Right lobe of liver (tissue), 6 donors: ENCODE data around the gene INPP5D. TPM values are rescaled to one million over a fixed set of nuclear protein-coding genes. Genes with fewer than 3 reads are reported as not detected.

Experiments
- ATAC-seq, 4 donors: fragments of 200-7000 bp; cut with Tn5 transposase; one replicate each; pipeline ENCODE4 v1.9.1; 2020; ENCODE audit warnings: mild to moderate bottlenecking in 4 of 4, moderate library complexity in 4 of 4
- DNase-seq, 3 donors: peaks; one replicate each; pipeline ENCODE4 v3.0.0-alpha.2; 2020
- H3K27ac ChIP-seq, 3 donors: fragments of 200-600 bp; one replicate each; pipeline ENCODE4 v1.8.0; 2022
- H3K27me3 ChIP-seq, 2 donors: fragments of 200-600 bp; one replicate each; pipeline ENCODE4 v1.8.0; 2022
- H3K36me3 ChIP-seq, 4 donors: fragments of 200-600 bp; sonication (generic) in 1 of 4; one replicate each; pipeline versions ENCODE4 v1.5.1 to v1.8.0; 2017 to 2022; ENCODE audit warnings: control low read depth in 1 of 4
- H3K4me1 ChIP-seq, 4 donors: fragments of 200-600 bp; sonication (generic) in 1 of 4; one replicate each; pipeline versions ENCODE4 v1.5.1 to v1.8.0; 2017 to 2022; ENCODE audit warnings: control low read depth in 1 of 4
- H3K4me3 ChIP-seq, 3 donors: fragments of 200-600 bp; one replicate each; pipeline ENCODE4 v1.8.0; 2022
- H3K9me3 ChIP-seq, 4 donors: fragments of 200-600 bp; sonication (generic) in 1 of 4; one replicate each; pipeline versions ENCODE4 v1.5.1 to v1.8.0; 2017 to 2022; ENCODE audit warnings: control low read depth in 1 of 4
- CTCF ChIP-seq, 4 donors: fragments of 200-600 bp in 3 of 4; fragments of 450-650 bp in 1 of 4; IDR thresholded peaks; one replicate each; pipeline versions ENCODE4 v1.5.1 to v1.8.0; 2016 to 2022; ENCODE audit warnings: antibody characterized with exemption in 4 of 4, mild to moderate bottlenecking in 2 of 4
- POLR2A ChIP-seq: fragments of 450-650 bp; IDR thresholded peaks from one replicate; pipeline ENCODE4 v1.6.1; 2017; ENCODE audit warnings: antibody characterized with exemption, mild to moderate bottlenecking
- WGBS: methylation state at CpG from one replicate; pipeline ENCODE4 v1.1.6; 2018; ENCODE audit warnings: low coverage, low lambda C conversion rate; ENCODE audit not compliant: insufficient coverage; ENCODE audit errors: missing lambda C conversion rate; 5-methylcytosine and 5-hydroxymethylcytosine counted together
- intact Hi-C, 2 donors: fragments of 100-400 bp; cut with DNase I; formaldehyde crosslinking; loops; one replicate each; pipeline versions ENCODE4 v1.11.2 to v1.14.1; 2022
- total RNA-seq, 6 experiments: library from RNA; depleted of rRNA in 2 of 6; stranded (reverse); fragments of >200 nt in 2 of 6; fragmentation: NEBNext Ultra II Directional in 3 of 6; extraction: Animal tissue kit (Norgen Biotek cat#: 25700) in 3 of 6; gene quantifications; one replicate each; pipeline versions ENCODE4 v1.1.0 to v1.2.4, GENCODE V29; 2016 to 2023
- donor health status: DM: no; HTN: yes; CAD: no.
- donor health status: DM: no; HTN: no; CAD: no.
- donor health status: DM: no; HTN: no; CAD: no.
- donor health status: DM: no; HTN: yes; CAD: no.
- donor health status: DM: no; HTN: yes; CAD: no.

The INPP5D gene
- total RNA-seq, 6 experiments from 2014 or later: 3.5 to 8.1 (median 5.5) TPM

- WGBS: 58% methylated on average over 11 of the region's 17 CpGs
- Histone ChIP-seq H3K27me3 (no peaks in the 10 kb centered on the region), H3K4me3 (no peak overlapping the region), H3K27ac (no peak overlapping the region), H3K36me3 (no peaks in the 10 kb centered on the region), H3K4me1 (no peaks in the 10 kb centered on the region), H3K9me3 (no peaks in the 10 kb centered on the region)
- peak in 1 of 4 donors; percentile 26 for ATAC-seq
- no peak for DNase-seq
- intact Hi-C loops: no loop called here
- TF ChIP-seq POLR2A: no peak
- TF ChIP-seq CTCF (IDR thresholded peaks at IDR 0.05): no peak
These were observed 40.3 kb downstream of the INPP5D start for GRCh38 chr2:233100192-233100998.

- DNase-seq: no peak
- ATAC-seq: no peak
- no peak for TF ChIP-seq POLR2A
- no peak for TF ChIP-seq CTCF (IDR thresholded peaks at IDR 0.05)
- Histone ChIP-seq H3K4me3 (no peak overlapping the region), H3K9me3 (no peaks in the 10 kb centered on the region), H3K27me3 (no peaks in the 10 kb centered on the region), H3K27ac (no peak overlapping the region), H3K36me3 (no peaks in the 10 kb centered on the region), H3K4me1 (no peaks in the 10 kb centered on the region)
- intact Hi-C loops: no loop called here
- 55% methylated on average over 3 of the region's 4 CpGs for WGBS
These were observed 41.0 kb downstream of the INPP5D start for GRCh38 chr2:233101141-233101540.

GRCh38 chr2:233101816-233102215 is 41.7 kb downstream of the INPP5D start:
- ATAC-seq (no peak), DNase-seq (no peak)
- no peaks in the 10 kb centered on the region for H3K36me3 ChIP-seq
- no peak overlapping the region for H3K4me3 ChIP-seq
- intact Hi-C loops: no loop called here
- 79% methylated on average over 8 of the region's 8 CpGs for WGBS
- no peaks in the 10 kb centered on the region for H3K27me3 ChIP-seq
- TF ChIP-seq POLR2A (no peak), CTCF (IDR thresholded peaks at IDR 0.05) (no peak)
- no peaks in the 10 kb centered on the region for H3K9me3 ChIP-seq
- H3K4me1 ChIP-seq: no peaks in the 10 kb centered on the region
- no peak overlapping the region for H3K27ac ChIP-seq

- no peak for DNase-seq
- intact Hi-C loops: no loop called here
These were observed 45.2 kb downstream of the INPP5D start for GRCh38 chr2:233105156-233105895.

More at GRCh38 chr2:233105156-233105895, 45.2 kb downstream of the INPP5D start:
- Histone ChIP-seq H3K4me1 (no peaks in the 10 kb centered on the region), H3K4me3 (no peak overlapping the region), H3K36me3 (no peaks in the 10 kb centered on the region), H3K9me3 (no peaks in the 10 kb centered on the region), H3K27me3 (no peaks in the 10 kb centered on the region), H3K27ac (no peak overlapping the region)
- ATAC-seq: no peak
- WGBS: 83% methylated on average over 11 of the region's 17 CpGs
- TF ChIP-seq CTCF (IDR thresholded peaks at IDR 0.05) (no peak), POLR2A (no peak)
